H4 (cell line): ENCODE measurements around the gene C19orf73. TPM values are rescaled to one million over a fixed set of nuclear protein-coding genes. Genes with fewer than 3 reads are reported as not detected.

ENCODE experiments used
- DNase-seq: peaks from one replicate; pipeline ENCODE4 v3.0.0-alpha.2; 2015; ENCODE audit warnings: low spot score
- total RNA-seq: library from RNA; depleted of rRNA; stranded (reverse); fragments of >200 nt; shearing (Covaris generic); gene quantifications from 2 replicates; pipeline ENCODE4 v1.2.3, GENCODE V29; 2014

C19orf73 gene
- total RNA-seq, 1 experiment from 2014 or later = 7.3 TPM

DNA sequence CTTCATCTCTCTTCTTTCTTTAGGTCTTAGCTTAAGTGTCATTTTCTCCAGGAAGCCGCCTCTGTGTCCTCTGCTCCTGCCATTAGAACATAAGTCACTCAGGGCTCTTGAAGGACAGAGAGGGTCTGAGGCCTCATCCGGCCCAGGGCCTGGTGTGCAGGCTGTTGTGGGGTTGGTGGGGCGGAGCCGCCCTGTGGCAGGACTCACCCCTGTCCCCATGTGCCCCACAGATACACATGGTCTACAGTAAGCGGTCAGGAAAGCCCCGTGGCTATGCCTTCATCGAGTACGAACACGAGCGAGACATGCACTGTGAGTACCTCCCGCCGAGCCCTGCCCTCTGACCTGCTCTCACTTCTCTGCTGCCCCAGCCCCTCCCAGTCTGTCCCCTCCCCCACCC, 17.8 kb downstream of the C19orf73 start:
- DNase-seq = no peak

DNA sequence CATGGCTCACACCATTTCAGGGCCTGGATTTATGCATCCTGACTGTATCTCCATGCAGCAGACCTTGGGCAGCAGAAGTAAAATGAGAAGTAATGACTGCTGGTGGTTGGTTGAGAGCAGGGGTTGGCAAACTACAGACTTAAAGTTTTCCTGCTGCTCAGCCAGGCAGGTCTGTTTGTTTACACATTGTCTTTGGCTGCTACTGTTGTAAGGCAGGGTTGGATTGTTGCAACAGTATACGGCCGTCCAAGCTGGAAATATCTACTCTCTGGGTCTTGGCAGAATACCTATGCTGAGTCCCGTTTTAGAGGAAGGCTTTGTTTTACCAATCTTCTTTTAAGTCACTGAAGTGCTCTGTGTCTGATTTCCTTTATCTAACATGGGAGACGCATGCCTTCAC, 20.1 kb downstream of the C19orf73 start:
- DNase-seq = no peak

DNA sequence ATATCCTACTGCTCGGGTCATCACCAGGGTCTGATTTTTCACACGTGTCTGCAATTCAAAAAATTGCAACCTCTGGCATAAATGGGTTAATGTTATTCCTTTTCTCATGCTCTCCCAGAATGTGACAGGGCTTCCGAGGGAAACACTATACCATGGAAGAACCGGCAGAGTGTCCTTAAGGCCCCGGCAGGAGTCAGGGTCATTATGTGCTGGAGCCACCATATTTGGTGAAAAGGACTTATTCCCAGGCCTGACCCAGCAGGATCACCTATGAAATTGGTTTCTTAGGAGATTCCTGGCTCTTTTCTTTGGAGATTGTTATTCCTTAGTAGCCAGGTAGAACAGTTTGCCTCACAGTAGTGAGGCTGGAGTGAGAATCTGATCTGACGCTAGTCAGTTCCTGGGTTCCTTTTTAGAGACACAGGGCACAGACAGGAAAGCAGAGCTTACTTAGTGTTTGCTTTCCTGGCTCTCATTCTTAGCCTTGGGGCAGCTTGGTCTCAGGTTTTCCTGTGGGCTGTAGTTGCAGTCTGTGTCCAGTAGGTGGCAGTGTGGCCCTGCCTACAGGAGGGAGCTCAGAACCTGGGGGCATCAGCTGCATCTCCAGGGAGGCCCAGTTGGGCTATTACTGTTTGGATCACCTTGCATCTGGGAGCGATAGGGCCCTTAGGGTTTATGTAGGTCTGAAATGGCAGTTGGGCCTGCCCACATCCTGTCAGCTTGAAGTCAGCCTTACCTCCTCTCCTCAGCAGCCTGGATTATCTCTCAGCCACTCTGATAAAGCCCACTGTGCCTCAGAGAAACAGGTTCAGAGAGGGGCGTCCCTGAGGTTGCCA, 21.3 kb downstream of the C19orf73 start:
- DNase-seq = peak; percentile 83

DNA sequence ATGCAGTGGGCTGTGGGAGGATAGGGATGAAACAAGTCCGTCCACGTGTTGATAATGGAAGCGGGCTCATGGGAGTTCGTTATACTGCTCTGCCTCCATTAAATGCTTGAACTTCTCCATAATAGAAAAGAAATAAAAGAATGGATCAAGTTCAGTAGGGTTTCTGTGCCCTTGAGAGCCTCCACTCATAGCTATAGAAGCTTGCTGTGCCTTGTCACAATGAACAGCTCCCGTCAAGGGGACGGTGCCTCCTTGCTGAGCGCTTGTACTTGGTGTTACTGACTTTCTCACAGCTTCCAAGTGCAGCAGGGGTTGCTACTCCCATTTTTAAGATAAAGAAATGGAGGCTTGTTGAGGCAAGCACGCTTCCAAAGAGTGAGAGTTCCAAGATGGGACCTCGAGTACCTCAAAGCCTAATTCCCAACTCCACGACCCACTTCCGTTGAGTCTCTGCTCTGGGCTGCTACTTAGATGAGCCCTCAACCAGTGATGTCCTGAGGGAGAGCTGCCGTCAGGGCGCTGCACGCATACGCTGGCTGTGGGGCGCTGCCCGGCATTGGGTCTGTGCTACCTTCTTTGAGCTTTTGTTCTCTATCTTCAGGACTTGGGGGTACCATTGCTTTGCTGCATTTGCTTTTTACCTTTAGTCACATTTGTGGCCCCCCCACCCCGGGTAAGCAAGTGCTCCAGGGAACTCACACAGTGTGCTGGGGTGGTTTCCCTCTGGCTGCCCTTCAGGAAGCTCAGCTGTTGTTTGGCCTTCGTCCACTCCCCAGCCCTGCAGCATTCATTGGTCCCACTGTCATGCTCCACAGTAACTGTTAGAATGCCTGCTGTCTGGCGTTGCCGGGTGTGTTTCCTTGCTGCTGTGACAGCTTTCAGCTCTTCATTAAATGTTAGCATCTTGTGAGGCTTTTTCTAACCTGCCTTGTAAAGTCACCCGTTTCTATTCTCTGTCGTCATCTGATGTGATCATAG, 24.1 kb downstream of the C19orf73 start:
- DNase-seq = no peak

DNA sequence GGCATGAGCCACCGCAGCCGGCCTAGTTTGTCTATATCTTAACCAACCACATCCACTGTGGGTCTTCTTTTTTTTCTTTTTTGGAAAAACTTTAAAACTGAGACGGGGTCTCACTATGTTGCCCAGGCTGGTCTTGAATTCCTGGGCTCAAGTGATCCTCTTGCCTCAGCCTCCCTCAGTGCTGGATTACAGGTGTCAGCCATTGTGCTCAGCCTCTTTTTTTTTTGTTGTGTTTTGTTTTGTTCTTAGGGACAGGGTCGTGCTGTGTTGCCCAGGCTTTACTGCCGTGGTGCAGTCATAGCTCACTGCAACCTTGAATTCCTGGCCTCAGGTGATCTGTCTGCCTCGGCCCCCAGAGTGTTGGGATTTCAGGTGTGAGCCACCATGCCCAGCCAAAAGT, 26.3 kb downstream of the C19orf73 start:
- no peak for DNase-seq

DNA sequence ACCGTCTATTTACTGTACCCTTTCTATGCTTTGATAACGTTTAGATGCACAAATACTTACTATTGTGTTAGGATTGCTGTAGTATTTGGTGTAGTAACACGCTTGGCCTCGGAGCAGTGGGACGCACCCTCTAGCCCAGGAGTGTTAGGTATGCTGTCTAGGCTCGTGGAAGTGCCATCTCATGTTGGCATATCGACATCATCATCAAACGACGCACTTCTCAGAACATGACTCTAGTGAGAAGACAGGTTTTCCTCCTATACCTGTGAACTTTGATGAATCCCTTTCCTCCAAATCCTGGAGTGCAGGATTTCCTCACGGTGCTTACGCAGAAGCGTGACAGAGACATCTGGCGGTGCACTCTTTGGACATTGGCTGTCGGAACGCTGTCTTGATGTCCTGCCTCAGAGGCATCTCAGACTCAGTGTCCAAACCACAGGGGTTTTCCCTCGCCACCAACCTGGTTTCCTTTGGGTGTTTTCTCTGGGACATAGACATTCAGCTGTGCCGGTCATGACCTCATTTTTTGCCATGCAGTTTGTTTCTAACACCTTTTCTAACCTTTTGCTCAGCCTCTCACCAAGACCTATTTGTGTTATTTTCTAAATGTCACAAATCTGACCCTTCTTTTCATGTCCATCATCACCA, 27.4 kb downstream of the C19orf73 start:
- DNase-seq = no peak

DNA sequence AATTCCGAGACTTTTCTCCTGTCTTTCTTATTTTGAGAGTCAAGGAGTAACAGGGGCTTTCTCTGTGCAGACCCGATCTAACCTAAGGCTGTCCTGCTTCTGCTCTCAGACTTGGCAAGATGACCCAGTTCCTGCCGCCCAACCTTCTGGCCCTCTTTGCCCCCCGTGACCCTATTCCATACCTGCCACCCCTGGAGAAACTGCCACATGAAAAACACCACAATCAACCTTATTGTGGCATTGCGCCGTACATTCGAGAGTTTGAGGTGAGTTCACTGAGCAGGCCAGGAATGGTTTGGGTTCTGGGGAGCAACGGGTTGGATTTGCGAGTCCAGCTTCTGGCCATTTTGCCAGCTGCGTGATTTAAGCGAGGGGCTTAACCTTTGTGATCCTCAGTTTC, 32.6 kb downstream of the C19orf73 start:
- no peak for DNase-seq

DNA sequence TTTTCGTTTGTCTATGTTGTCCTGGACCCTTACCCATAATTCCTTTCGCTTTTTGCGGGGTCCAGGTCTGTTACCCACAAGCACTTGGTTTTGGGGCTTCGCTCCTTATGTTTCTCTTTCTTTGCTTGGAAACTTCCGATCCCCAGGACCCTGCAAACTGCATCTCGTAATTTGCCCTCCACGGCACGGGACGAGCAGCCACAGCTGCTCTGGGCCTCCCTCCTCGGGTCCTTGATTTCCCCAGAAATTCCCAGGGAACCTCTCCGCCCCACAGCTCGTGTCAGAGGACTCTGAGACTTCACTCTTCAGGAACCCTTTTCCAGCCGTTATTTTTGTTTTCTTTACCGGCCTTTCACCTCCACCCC, 33.1 kb downstream of the C19orf73 start:
- no peak for DNase-seq

DNA sequence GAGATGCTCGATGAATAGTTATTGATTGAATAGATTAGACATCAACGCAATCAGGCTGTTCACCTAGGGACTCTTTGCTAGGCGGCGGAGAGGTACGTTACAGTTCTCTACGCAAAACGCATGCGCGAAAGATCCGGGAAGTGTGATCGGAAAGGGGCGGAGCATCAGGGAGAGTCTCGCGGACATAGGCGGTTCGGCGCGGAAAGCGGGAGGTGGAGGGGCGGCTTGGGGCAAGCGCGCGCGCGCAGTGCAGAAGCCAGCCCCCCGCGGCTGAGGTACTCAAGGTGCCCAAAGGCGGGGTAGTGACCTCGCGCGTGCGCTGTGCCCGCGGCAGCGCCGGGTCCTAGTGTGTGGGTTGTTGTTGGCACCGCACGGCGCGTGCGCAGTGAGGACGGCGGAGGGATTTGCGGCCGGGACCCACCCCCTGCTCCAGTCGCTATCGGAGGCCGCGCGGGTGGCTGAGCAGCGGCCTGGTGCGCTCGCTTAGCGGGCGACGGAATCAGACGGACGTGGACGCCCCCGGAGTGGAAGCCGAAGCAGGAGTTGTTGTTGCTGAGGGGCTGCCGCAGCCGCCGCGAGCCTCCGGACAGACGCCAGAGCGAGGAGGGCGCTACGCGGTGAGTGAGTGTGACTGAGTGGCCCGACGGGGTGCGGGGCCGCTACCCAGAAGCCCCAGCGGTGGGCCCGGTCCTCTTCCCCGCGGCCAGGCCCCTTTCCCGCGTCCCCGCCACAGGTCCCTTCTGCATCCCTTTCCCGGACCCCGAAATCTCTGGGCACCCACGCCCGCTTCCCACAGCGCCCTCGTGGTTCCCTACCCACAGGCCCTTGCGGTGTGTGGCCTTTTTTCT, 33.7 kb downstream of the C19orf73 start, which contains the start of gene SNRNP70:
SNRNP70 (plus strand) TSS at position 432 of the 848 bp plus-strand sequence. CDS start 964 bp downstream, outside the sequence.
- peak; percentile 99 for DNase-seq

DNA sequence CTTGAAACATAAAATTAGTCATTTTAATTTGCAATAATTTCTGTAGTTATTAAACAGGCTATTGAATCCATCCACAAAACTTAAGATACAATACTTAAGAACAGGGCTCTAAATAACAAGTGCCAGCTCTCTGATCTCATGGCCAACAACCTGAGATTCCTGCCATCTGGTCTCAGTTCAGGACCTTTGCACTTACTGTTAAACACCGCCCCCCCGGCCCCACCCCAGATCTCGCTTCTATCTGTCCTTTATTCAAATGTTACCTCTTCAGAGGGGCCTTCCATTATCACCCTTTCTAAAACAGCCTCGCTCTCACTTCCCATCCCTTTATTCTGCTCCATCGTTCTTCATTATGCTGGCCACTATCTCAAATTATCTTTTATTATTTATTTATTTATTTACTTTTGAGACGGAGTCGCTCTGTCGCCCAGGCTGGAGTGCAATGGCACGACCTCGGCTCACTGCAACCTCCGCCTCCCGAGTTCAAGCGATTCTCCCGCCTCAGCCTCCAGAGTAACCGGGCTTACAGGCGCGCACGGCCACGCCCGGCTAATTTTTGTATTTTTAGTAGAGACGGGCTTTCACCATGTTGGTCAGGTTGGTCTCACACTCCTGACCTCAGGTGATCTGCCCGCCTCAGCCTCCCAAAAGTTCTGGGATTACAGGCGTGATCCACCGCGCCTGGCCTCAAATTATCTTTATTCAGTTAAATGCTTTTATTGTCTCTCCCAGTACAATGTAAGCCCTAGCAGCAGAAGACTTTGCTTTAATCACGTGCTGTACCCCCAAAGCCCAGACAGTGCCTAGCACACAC, 34.5 kb downstream of the C19orf73 start:
- DNase-seq = no peak

DNA sequence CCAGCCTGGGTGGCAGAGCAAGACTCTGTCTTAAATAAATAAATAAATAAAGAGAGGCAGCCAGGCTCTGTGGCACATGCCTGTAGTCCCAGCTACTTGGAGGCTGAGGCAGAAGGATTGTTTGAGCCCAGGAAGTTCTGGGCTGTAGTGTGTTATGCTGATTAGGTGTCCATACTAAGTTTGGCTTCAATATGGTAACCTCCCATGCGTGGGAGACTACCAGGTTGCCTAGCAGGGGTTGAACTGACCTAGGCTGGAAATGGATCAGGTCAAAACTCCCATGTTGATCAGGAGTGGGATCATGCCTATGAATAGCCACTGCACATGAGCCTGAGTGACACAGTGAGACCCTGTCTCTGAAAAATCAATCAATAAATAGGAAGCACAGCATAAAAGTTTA, 37.7 kb downstream of the C19orf73 start:
- DNase-seq = no peak

DNA sequence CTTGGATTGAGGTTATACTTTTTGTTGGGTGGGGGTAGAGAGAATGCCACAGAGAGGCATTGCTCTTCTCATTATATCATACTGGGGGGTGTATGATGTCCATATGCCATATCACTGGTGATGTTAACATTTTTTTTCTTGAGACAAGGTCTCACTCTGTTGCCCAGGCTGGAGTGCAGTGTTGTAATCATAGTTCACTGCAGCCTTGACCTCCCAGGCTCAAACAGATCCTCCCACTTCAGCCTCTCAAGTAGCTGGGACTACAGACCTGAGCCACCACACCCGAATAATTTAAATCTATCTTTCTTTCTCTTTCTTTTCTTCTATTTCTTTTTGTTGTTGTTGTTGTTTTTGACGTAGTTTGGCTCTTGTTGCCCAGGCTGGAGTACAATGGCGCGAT, 38.6 kb downstream of the C19orf73 start:
- no peak for DNase-seq

DNA sequence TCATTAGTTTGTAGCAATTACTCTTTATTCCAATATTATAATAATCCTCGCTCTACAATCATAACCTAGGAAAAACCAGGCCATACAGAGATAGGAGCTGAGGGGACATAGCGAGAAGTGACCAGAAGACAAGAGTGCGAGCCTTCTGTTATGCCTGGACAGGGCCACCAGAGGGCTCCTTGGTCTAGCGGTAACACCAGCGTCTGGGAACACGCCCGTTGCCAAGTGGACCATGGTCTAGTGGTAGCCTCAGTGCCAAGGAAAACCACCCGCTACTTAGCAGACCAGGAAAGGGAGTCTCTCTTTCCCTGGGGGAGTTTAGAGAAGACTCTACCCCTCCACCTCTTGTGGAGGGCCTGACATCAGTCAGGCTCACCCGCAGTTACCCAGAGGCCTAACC, 44.1 kb downstream of the C19orf73 start:
- DNase-seq = peak; percentile 67

DNA sequence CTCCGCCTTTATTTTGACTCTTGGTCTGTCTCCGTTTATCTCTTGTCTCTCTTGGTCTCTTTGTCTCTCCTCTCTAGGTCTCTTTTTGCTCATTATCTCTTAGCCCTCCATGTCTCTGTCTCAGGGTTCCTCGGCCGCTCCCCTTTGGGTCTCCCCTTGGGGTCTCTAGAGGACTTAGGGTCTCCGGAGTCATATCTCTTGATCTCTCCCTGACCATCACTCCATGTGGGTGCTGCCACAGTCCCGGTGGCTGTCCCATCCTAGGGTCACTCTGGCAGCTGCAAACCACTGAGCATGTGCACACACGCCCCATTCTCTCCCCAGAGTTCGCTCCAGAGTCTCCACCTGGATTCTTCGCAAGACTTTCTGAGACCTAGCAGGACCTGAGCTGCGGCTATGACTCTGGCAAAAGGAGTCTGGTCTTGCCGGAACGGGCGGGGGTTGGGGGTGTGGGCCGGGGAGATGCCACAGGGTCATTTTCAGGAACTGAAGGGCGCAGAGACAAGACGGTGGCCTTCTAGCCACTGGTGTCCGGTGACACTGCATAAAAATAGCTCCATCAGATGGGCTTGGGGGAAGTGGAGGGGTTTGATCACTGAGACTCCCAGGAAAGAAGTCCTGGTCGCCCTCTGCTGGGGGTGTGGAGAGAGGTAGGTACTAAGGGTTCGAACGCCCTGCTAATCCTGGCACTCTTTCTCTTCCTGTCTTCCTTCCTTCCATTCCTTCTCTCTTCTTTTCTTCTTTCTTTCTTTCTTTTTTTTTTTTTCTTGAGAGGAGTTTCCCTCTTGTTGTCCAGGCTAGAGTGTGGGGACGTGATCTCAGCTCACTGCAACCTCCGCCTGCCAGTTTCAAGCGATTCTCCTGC, 45.2 kb downstream of the C19orf73 start:
- peak; percentile 58 for DNase-seq

DNA sequence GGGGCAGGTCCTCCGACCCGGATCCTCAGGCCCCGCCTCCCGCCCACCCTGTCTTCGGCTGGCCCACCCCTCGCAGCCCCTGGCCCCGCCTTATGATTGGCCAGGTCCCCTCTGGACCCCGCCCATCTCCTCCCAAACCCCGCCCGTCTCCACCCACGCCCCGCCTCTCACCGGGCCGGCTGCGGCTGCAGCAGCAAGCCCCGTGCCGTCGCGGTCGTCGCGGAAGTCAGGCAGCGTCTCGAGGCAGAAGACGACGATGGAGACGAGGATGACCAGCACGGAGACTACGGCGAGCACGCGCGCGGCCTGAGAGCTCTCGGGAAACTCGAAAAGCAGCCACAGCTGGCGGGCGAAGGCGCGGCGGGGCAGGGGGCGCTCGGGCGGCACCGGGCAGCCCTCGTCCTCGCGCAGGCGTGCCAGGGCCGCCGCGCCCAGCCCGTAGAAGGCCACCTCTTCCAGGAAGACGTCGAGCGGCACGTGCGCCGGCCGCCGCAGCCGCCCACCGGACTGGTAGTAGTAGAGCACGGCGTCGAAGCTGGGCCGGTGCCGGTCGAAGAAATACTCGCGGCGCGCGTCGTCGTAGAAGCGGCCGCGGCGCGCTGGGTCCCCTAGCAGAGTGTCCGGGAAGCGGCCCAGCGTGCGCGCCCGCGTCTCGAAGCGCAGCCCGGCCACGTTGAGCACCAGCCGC, 46.9 kb downstream of the C19orf73 start:
- DNase-seq = no peak

DNA sequence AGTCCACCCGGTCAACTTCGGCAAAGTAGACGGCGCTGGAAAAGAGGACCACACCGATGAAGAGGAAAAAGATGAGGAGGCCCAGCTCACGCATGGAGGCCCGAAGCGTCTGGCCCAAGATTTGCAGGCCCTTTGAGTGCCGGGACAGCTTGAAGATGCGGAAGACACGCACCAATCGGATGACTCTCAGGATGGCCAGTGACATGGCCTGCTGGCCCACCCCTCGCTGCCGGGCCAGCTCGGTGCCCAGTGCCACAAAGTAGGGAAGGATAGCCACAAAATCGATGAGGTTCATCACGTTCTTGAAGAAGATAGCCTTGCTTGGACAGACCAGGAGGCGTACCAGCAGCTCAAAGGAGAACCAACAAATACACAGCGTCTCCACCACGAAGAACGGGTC, 48.5 kb downstream of the C19orf73 start:
- no peak for DNase-seq

DNA sequence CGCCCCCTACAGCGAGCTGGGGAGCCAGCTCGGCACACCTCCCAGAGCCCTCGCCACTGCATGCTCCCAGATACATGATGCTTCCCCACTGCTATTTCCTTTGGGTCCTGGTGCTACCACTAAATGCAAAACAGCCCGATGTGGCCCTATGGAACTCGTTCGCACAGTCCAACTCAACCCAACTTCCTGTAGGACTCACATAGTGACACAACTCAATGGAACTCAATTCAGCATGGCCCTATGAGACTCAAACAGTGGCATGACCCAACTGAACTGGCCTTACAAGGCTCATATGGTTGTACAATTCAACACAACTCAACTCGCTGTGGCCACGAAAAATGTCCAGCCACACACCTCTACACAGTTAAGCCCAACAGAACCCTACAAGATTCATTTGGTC, 49.9 kb downstream of the C19orf73 start:
- DNase-seq = no peak
